ENCODE data around the gene P2RY2.

P2RY2 gene

GRCh38 chr11:73241300-73241699 is 23.2 kb downstream of the P2RY2 start:
- no peak for DNase-seq (ENCODE audit: low read depth in 2 of 3, low spot score in 2 of 3)

GRCh38 chr11:73242251-73243092 is 24.4 kb downstream of the P2RY2 start:
- peak; percentile 43 to 83 (median 77) for DNase-seq (ENCODE audit: low read depth in 2 of 3, low spot score in 2 of 3)

- no peak for DNase-seq (ENCODE audit: low read depth in 2 of 3, low spot score in 2 of 3)
These were observed 25.0 kb downstream of the P2RY2 start for GRCh38 chr11:73243093-73243485.

GRCh38 chr11:73244589-73245240 is 26.6 kb downstream of the P2RY2 start:
- no peak for DNase-seq (ENCODE audit: low read depth in 2 of 3, low spot score in 2 of 3)

- no peak for DNase-seq (ENCODE audit: low read depth in 2 of 3, low spot score in 2 of 3)
These were observed 27.4 kb downstream of the P2RY2 start for GRCh38 chr11:73245461-73245860.

DNA sequence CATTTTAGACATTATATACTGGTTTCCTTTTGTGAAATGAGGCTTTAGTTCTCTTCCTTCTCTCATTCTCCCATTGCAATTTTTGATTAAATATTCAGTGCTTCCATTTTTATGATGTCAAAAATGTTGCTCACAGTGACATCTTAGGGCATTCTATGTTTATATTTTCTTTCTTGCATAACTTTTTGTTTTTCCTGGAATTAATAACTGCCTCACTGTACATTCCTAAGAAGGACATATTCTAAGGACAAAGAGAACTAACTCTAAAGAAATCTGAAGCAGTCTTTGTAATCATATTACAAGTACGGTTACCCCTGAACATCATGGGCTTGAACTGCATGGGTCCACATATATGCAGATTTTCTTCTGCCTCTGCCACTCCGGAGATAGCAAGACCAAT is 28.2 kb downstream of the P2RY2 start:
- DNase-seq (ENCODE audit: low read depth in 2 of 3, low spot score in 2 of 3) = no peak

- no peak for DNase-seq (ENCODE audit: low read depth in 2 of 3, low spot score in 2 of 3)
These were observed 30.6 kb downstream of the P2RY2 start for GRCh38 chr11:73248526-73249185.

DNA sequence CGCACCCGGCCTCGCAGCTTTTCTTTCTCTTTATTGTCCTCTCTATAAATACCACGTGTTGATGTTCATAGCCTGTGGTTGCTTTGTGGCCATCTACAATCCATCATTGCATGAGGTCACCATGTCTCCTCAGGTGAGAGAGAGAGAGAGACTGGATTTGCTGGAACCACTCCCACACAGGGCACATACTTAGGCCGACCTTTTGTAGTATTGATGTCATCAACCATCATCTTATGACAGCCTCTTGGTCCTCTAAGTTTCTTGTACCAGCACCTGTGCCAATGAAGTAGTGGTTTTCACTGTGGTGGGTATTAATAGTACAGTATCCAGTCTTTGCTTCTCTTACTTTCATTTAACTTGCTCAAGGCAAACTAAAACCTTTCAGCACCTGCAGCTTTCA is 31.2 kb downstream of the P2RY2 start:
- DNase-seq (ENCODE audit: low read depth in 2 of 3, low spot score in 2 of 3) = no peak

GRCh38 chr11:73249853-73250783 is 32.0 kb downstream of the P2RY2 start:
- no peak for DNase-seq (ENCODE audit: low read depth in 2 of 3, low spot score in 2 of 3)

GRCh38 chr11:73252577-73253191 is 34.6 kb downstream of the P2RY2 start:
- no peak for DNase-seq (ENCODE audit: low read depth in 2 of 3, low spot score in 2 of 3)

- DNase-seq (ENCODE audit: low read depth in 2 of 3, low spot score in 2 of 3) = no peak
These were observed 39.4 kb downstream of the P2RY2 start for GRCh38 chr11:73257342-73258103.

DNA sequence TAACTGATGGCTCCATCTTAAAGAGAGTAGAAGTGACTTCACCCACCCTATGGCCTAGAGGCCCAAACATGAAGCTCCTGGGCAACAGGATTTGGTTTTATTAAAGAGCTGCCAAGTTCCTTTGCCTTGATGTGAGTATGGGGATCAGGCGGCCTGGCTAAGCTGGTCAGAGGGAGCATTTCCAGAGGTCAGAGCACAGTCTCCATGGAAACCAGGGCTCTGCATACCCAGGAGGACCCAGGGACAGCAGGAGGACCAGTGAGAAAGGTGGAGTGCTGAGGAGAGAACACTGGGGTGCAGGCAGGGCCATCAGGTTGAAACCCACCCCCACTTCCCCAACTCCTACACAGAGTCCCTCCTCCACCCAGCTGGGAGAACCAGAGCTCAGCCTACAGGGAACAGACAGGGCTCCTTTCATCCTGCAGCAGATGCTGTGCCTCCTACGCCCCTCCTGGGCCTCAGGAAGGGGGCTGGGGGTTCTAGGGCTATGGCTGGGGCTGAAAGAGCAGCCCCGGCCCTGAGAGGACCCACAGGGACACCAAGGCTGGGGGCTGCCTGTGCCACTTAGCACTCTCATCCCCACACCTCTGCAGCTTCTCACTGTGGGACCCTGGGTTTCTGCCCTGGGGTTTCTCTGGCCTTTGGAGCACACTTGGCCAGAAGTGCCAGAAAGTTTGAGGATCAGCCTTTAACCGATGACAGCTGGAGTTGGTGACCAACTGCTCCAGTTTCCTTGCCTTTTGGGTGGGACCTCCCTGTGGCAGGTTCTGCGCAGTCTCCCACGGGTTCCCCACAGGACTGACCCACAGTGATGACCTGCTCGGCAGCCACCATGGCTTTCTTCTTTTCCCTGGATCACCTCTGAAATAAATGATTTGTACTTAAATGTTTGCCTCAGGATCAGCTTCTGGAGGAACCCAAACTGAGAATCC is 40.3 kb downstream of the P2RY2 start:
- DNase-seq (ENCODE audit: low read depth in 2 of 3, low spot score in 2 of 3) = no peak

GRCh38 chr11:73259406-73260126 is 41.5 kb downstream of the P2RY2 start:
- DNase-seq (ENCODE audit: low read depth in 2 of 3, low spot score in 2 of 3) = no peak

DNA sequence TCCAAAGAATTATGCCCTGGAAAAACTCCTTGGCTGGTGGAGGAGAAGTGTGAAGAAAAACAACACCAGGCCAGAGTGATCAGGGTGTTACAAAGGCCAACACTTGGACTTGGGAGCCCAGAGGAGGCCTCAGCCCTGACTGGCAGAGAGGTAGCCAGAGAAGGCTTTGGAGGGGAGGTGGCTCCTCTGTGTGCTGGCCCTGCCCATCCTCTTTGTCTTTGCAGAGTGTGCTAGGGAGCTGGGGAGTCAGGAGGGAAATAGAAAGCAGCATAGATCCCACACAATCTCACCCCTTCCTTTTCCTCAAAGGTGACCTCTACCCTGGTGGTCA is 42.0 kb downstream of the P2RY2 start:
- no peak for DNase-seq (ENCODE audit: low read depth in 2 of 3, low spot score in 2 of 3)

DNA sequence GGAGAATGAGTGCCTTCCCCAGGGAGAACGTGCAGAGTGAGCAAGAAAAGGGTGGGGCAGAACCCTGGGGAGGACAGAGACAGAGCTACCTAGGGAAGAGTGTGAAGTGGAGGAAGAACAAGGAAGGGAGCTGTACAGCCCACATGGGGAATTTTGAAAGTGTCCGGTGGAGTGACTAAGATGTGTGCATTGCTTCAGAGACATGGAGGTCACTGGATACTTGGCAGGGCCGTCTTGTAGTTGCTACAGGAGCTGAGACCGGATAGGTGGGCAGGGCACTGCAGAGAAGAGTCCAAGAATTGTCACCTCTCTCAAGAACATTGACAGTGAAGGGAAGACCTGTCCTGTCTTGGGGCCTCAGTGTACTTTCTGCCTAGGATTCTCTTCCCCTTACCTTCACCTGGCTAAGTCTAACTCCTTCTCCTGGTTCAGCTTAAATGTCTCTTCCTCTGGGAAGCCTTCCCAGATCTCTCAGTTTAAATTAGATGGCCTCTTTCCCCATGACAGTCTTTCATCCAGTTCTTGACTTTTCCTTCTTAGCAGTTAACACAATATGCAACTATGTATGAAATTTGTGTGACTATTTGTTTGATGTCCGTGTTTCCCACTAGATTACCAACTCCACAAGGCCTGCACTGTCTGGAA is 44.9 kb downstream of the P2RY2 start:
- DNase-seq (ENCODE audit: low read depth in 2 of 3, low spot score in 2 of 3) = no peak

GRCh38 chr11:73263640-73264039 is 45.6 kb downstream of the P2RY2 start:
- no peak for DNase-seq (ENCODE audit: low read depth in 2 of 3, low spot score in 2 of 3)

DNA sequence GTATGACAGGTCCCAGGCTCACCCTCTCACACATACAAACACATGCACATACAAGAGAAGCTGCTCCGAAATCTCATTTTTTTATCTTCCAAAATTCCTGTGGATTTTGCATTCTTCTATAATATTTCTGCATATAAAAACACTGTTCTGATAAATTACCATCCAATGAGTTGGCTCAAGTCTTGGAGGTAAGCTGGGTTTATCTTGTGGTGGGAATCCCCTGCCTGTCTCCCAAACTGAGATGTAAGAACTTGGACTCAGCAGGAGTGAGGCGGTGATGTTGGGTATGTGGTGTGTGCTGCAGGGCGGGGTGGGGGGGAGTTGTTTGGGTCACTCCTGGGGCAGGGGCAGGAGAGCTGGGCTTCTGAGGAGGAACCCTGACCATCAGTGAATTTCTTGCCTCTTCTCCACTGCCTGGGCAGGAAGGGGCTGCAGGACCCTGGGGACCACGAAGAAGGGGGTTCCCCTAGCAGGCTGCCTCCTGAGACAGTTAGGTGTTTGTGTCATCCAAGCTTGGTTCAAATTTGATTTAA is 47.3 kb downstream of the P2RY2 start:
- no peak for DNase-seq (ENCODE audit: low read depth in 2 of 3, low spot score in 2 of 3)
